Activated T-cell treated with anti-CD3 and anti-CD28 coated beads for 1 hour (primary cell): ENCODE results near the gene DMAC2.
"Not testable (repeated sequence)": the region's sequence is repeated elsewhere in the genome, so short reads cannot be mapped to it uniquely, and the experiment has no call there.

ENCODE experiments used
- DNase-seq: peaks from one replicate; pipeline ENCODE4 v3.0.0-alpha.2; 2020; ENCODE audit warnings: low read depth

The DMAC2 gene

DNA sequence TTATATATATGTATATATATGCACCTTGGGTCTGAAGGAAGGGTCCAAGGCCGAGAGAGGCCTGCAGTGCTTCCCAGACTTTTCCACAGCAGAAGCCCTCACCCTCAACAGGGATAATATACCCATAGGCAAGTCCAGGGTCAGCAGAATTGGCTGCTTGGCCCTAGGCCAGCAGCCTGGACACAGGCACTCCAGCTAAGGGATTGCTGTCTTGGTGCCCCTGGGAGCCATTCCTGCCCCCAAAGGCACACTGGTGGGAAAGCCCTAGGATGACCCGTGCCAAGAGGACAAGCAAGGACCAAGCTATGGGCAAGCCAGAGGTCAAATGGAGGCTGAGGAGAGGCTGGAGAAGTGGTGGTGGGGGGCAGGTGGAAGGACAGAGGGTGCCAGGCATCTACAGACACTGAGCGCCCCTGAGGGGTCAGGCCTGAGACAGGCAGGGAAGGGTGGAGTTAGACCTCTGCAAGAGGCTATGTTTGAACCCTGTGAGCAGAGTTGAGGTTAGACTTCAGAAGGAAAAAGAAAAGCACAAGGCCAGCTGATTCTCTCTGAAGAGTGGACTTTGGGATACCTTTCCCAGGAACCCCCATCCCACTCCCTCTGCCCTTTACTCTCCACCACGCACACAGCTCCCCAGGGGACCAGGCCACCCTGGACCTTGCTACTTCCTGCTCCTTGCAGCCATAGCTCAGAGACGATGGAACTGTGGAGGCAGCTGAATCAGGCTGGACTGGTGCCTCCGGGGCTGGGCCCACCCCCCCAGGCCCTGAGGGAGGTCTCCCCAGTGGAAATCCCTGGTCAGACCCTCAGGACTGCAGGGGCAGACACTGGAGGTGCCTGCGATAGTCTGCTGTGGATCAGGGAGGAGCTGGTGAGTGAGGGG is 3.0 kb upstream of the DMAC2 start, which contains the start of gene ERICH4:
TSS of gene ERICH4 (plus strand) at position 684 of the 883 bp plus-strand sequence. CDS start at position 698, 14 bp downstream.
- DNase-seq, result no peak

GRCh38 chr19:41441321-41441945 is 1.7 kb upstream of the DMAC2 start:
- no peak for DNase-seq

DNA sequence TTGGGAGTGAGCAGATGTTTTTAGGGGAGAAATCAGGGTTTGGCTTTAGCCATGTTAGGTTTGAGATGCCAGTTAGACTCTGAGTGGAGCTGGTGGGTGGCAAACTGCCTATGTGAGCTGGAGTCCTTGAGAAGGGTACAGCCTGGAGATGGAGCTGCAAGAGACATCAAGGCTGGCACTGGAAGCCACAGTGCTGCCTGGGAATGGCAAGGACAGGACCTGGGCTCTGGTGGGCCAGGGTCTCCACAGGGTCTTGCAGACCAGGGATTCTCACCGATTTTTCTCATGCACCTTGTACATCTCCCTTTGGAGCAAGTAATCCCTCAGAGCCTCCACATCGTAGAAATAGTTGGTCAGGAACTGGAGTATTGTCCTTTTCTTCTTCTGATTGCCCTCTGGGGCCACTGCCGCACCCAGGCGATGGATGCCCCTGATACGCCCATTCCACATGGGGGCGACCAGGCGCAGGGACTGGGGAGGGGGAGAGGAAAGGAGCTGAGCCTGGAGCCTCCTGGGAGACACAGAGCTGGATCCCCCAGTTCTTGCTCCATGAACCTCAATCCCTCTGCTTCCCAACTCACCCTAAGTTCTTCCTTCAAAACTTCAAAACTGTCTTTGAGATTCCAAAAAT is 1.7 kb downstream of the DMAC2 start:
- DNase-seq, result no peak

- DNase-seq, result no peak
Measured at GRCh38 chr19:41436674-41436951, 3.1 kb downstream of the DMAC2 start.

- DNase-seq, result no peak
Measured at GRCh38 chr19:41435936-41436673, 3.6 kb downstream of the DMAC2 start.

DNA sequence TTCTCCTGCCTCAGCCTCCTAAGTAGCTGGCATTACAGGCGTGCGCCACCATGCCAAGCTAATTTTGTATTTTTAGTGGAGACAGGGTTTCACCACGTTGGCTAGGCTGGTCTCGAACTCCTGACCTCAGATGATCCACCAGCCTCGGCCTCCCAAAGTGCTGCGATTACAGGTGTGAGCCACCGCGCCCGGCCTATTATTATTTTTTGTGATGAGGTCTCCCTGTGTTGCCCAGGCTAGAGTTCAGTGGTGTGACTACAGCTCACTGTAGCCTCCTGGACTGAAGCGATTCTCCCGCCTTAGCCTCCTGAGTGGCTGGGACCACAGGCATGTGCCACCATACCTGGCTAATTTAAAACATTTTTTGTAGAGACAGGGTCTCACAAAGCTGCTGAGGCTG is 4.3 kb downstream of the DMAC2 start:
- DNase-seq, result not testable (repeated sequence)

- DNase-seq, result no peak
Measured at GRCh38 chr19:41434450-41434849, 5.3 kb downstream of the DMAC2 start.

- no peak for DNase-seq
Measured at GRCh38 chr19:41433171-41433570, 6.5 kb downstream of the DMAC2 start.

DNA sequence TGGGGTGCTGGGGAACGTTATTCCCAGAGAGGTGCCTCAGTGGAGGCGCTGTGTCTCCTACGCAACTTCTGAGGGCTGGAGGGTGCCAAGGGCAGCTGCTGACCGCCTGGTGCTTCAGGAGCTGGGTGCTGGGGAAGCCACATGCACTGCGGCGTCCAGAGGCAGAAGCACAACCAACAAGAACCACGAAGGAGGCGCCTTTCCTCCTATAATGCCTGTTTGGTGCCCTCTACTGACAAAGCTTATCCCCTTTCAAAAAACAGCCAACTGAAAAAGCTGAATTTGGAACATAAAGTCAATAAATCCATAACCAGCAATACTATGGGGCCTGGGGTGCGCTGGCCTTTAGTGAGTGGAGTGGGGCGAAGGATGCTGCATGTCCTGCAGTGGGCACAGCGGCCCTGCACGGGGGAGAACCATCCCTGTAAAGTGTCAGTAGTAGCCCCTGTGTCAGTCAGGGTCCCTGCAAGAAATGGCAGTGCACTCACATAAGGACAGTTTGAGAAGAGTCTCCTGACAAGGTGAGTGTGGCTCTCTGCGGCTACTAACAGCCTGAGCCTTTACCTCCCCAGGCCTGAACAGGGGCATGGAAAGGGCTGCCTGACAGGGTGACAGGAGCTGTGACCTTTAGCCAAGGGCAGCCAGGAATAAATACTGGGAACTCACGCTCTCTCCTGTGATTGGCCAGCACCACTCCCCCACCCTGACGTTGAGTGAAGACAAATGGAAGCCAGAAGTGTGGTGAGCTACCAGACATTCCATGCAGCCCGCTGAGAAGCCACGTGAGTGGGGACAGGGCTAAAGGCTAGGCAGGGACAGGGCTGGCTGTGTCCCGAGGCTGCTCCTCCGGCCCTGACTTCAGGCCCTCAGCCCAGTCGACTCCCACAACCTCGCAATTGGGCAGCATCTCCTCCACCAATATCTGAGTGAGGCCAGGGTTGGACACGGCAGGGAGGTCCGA is 8.0 kb downstream of the DMAC2 start:
- no peak for DNase-seq

GRCh38 chr19:41430922-41431321 is 8.8 kb downstream of the DMAC2 start:
- DNase-seq, result no peak

DNA sequence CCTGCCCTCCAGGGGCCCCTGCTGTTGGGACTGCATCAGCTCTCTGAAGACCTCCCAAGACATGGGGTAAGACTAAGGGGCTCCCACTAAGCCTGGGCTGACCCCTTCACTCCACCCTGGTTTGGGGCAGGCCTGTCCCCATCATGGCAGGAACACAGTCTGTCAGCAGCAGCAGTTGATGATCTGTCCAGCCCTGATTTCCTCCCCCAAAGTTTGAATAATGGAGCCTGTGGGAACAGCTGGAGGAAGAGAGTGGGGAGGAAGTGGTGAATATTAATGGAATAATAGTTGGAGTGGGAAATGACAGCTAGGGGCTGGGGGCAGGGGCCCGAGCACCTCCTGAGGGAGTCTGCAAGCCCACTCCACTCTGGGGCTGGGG is 11.2 kb downstream of the DMAC2 start:
- DNase-seq, result no peak

DNA sequence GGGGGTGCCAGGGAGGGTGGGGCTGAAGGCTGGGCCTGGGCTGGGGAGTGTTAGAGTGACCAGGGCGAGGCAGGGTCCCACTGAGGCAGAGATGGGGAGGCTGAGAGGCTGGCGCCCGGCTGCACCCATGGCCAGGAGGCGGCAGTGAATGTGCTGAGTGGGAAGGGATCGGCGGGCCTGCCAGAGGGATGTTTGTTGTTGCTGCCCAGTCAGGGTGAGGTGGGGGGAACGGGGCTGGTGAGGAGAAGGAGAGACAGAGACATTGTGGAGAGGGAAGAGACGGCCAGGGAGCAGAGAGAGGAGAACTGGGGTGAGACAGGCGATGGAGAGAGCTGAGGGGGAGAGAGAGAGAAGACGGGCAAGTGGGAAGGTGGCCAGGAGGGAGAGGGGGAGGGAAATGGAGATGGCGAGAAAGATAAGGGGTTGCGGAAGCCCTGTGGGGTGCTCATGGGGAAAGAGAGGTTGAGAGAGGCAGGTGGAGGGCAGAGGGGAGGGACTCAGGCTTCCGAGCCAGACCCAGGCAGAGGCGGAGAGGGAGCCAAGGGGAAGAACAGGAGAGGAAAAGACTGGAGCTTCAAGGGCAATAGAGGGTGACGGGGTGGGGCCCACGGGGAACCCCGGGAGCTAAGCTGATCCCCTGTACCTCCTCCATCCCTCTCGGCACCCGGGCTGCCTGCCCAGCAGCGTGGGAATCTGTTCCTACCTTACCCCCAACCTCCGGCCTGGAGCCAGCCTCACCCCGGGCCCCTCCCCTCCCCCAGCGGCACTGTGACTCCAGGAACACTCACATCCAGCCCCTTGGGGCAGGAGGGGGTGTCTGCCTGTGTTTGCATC is 11.8 kb downstream of the DMAC2 start:
- peak; percentile 12 for DNase-seq

GRCh38 chr19:41426952-41427646 is 12.6 kb downstream of the DMAC2 start, which contains the start of gene B3GNT8:
Gene B3GNT8 (minus strand): TSS chr19:41427374. CDS start chr19:41426778, 596 bp downstream.
- peak; percentile 23 for DNase-seq

DNA sequence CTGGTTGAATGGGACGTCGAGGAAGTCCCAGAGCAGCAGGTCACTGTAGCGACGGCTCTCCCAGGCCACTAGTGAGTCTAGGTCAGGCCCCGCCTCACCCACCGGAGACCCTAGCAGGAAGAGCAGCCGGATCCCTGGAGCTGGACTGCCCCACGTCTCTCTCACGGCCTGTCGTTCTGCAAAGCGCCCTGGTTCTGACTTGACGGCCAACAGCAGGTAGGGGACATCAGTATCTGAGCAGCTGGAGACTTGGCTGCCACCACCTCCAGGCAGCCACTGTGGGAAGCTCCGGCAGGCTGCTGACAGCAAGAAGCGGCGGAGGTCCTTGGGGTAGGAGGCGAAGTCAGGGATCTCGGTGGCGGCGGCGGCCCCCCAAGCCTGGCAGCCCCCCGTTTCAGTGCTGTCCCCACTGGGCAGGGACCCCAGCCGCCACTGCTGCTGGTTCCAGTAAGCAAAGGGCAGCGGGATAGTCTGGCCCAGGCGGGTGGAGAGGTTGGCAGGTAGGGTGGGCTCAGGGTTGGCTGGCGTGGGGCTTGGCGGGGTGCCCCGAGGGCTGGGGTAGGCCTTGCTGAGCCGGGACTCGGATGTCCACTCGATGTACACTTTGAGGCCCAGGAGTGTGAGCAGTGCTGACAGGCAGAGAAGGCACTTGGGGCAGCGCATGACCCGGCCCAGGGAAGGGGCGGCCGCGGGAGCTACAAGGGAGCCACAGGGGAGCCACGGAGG is 13.4 kb downstream of the DMAC2 start:
- no peak for DNase-seq

- no peak for DNase-seq
Measured at GRCh38 chr19:41425174-41426115, 14.3 kb downstream of the DMAC2 start.

- DNase-seq, result no peak
Measured at GRCh38 chr19:41424335-41425173, 15.2 kb downstream of the DMAC2 start.

DNA sequence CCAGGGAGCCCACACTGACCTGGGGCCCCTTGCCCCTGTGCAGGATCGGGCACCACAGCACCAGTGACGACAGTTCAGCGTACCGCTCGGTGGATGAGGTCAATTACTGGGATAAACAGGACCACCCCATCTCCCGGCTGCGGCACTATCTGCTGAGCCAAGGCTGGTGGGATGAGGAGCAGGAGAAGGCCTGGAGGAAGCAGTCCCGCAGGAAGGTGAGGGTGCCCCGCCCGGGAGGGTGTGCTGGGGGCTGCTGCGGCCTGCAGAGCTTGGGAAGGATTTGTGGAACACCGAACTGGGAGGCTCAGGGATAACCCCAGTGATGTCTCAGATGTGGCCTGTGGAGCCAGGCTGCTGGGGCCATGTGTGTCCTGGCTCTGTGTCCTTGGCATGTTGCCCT is 16.8 kb downstream of the DMAC2 start:
- DNase-seq, result no peak
